ENCODE data around the gene KLF13.

- no peak for TF ChIP-seq CTCF (IDR thresholded peaks at IDR 0.05; ENCODE audit: low read length)
- TF ChIP-seq EZH2 (IDR thresholded peaks at IDR 0.05; ENCODE audit: borderline replicate concordance, low read length), result no peak
These were observed 75.9 kb downstream of the KLF13 start for GRCh38 chr15:31402511-31403056.

Data from OCI-LY1 (cell line).